HepG2 (cell line): ENCODE data around the gene ZNF512B. TPM values are rescaled to one million over a fixed set of nuclear protein-coding genes. Genes with fewer than 3 reads are reported as not detected.

Experiments
- DPF2 ChIP-seq: sonication (generic); formaldehyde crosslinking; IDR thresholded peaks from 2 replicates; pipeline ENCODE4 v1.4.0; 2020; ENCODE audit warnings: mild to moderate bottlenecking, low read depth, missing genetic modification reagents, borderline replicate concordance
- FOXO1 ChIP-seq: sonication (generic); formaldehyde crosslinking; IDR thresholded peaks from 2 replicates; pipeline ENCODE4 v1.4.0; 2020; ENCODE audit warnings: missing genetic modification reagents
- HHEX ChIP-seq: IDR thresholded peaks from 2 replicates; pipeline ENCODE4 v1.6.1; 2016; ENCODE audit warnings: control low read depth
- MTF2 ChIP-seq: sonication (generic); formaldehyde crosslinking; IDR thresholded peaks from 2 replicates; pipeline ENCODE4 v1.5.0; 2020; ENCODE audit warnings: missing genetic modification reagents, borderline replicate concordance
- NCOA1 ChIP-seq: sonication (generic); formaldehyde crosslinking; IDR thresholded peaks from 2 replicates; pipeline ENCODE4 v1.9.0; 2021; ENCODE audit warnings: missing genetic modification reagents
- NR2C2 ChIP-seq: sonication (generic); formaldehyde crosslinking; IDR thresholded peaks from 2 replicates; pipeline ENCODE4 v1.4.0; 2020; ENCODE audit warnings: missing genetic modification reagents, mild to moderate bottlenecking, moderate library complexity, borderline replicate concordance
- SALL1 ChIP-seq: sonication (generic); formaldehyde crosslinking; IDR thresholded peaks from 2 replicates; pipeline ENCODE4 v1.8.0; 2022; ENCODE audit warnings: mild to moderate bottlenecking, missing genetic modification reagents
- SOX6 ChIP-seq, 2 experiments: fragments of 450-650 bp in 1 of 2; sonication (generic) in 1 of 2; formaldehyde crosslinking in 1 of 2; IDR thresholded peaks; 2 replicates each; pipeline versions ENCODE4 v1.4.0 to v1.6.1; 2017 to 2020; ENCODE audit warnings: antibody characterized with exemption in 1 of 2, mild to moderate bottlenecking in 1 of 2, missing genetic modification reagents in 1 of 2
- ZNF264 ChIP-seq: sonication (generic); formaldehyde crosslinking; IDR thresholded peaks from 2 replicates; pipeline ENCODE4 v1.4.0; 2020; ENCODE audit warnings: missing genetic modification reagents
- ZNF615 ChIP-seq: sonication (generic); formaldehyde crosslinking; IDR thresholded peaks from 2 replicates; pipeline ENCODE4 v1.5.0; 2020; ENCODE audit warnings: mild to moderate bottlenecking, missing genetic modification reagents, borderline replicate concordance
- polyA plus RNA-seq, 8 experiments: library from polyadenylated mRNA; depleted of rRNA in 3 of 8; stranded (reverse) in 7 of 8; unstranded in 1 of 8; fragments of >200 nt; fragmentation: Illumina TruSeq in 4 of 8; extraction: Trizol in 4 of 8; gene quantifications; 2 replicates each; pipeline versions ENCODE4 v1.2.1 to v1.2.3, GENCODE V29; 2011 to 2016; ENCODE audit warnings: low read depth in 4 of 8, missing spikeins in 1 of 8, mixed read lengths in 1 of 8; ENCODE audit not compliant: insufficient read depth in 1 of 8
- total RNA-seq, 5 experiments: library from RNA; depleted of rRNA; stranded (reverse); fragments of >200 nt; fragmentation: Illumina TruSeq; extraction: Trizol; gene quantifications; 2 replicates each; pipeline ENCODE4 v1.2.3, GENCODE V29; 2016; ENCODE audit warnings: low read depth in 1 of 5
- TF ChIP-seq, protein P1 (sequence below), 2 experiments: sonication (generic) in 1 of 2; formaldehyde crosslinking in 1 of 2; IDR thresholded peaks; 2 replicates each; pipeline versions ENCODE4 v1.6.1 to v1.9.0; 2014 to 2022; ENCODE audit warnings: antibody characterized with exemption in 1 of 2, borderline replicate concordance in 1 of 2, inconsistent platforms in 1 of 2, low read depth in 1 of 2, missing genetic modification reagents in 1 of 2
- TF ChIP-seq, protein P2 (sequence below): sonication (generic); formaldehyde crosslinking; IDR thresholded peaks from 2 replicates; pipeline ENCODE4 v1.4.0; 2020; ENCODE audit warnings: missing genetic modification reagents
- TF ChIP-seq, protein P3 (sequence below): sonication (generic); formaldehyde crosslinking; conservative IDR thresholded peaks from 2 replicates; pipeline ENCODE4 v1.4.0; 2020; ENCODE audit warnings: mild to moderate bottlenecking, missing genetic modification reagents, moderate library complexity

The ZNF512B gene
- total and polyA plus RNA-seq, 2 of the 13 experiments (the other 11 are each of a cell fraction or from before 2014, with no cell fraction given), result 11.5 to 30.6 TPM

DNA sequence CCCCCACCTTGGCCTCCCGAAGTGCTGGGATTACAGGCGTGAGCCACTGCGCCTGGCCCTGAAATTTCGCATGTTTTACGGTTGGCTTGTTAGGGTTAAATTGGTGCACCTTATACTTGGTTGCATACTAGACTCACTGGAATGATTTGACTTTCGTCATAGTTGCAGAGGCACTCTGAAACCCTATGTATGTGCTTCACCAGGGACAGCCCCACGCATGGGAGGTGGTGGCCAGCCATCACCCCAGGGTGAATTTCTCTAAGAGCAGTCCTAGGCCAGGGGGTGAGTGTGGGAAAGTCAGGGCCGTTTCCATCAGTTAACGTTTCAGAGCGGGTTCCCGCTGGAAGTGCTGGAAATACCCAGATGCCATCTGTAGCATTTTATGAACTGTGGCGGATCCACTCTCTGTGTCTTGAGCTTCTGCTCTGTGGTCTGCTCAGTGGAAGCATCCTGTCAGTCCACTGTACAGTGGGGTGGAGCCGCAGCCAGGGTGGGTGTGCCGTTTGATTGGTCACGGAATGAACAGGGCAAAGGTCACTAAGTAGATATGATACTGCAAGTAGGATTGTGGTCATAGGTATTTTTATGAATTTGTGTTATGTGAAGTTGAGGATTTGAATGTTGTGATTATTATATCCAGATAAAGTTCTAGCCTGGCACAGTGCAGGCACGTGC lies 61.6 kb downstream of the ZNF512B start (continued):
- TF ChIP-seq, protein P1, sequence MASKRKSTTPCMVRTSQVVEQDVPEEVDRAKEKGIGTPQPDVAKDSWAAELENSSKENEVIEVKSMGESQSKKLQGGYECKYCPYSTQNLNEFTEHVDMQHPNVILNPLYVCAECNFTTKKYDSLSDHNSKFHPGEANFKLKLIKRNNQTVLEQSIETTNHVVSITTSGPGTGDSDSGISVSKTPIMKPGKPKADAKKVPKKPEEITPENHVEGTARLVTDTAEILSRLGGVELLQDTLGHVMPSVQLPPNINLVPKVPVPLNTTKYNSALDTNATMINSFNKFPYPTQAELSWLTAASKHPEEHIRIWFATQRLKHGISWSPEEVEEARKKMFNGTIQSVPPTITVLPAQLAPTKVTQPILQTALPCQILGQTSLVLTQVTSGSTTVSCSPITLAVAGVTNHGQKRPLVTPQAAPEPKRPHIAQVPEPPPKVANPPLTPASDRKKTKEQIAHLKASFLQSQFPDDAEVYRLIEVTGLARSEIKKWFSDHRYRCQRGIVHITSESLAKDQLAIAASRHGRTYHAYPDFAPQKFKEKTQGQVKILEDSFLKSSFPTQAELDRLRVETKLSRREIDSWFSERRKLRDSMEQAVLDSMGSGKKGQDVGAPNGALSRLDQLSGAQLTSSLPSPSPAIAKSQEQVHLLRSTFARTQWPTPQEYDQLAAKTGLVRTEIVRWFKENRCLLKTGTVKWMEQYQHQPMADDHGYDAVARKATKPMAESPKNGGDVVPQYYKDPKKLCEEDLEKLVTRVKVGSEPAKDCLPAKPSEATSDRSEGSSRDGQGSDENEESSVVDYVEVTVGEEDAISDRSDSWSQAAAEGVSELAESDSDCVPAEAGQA (IDR thresholded peaks at IDR 0.05; ENCODE audit: low read depth), result no peak
- TF ChIP-seq, protein P1 (CRISPR knock-in tag; IDR thresholded peaks at IDR 0.05; ENCODE audit: borderline replicate concordance), result no peak
- no peak for TF ChIP-seq SOX6 (IDR thresholded peaks at IDR 0.05)
- TF ChIP-seq SOX6 (CRISPR knock-in tag; IDR thresholded peaks at IDR 0.05), result no peak
- no peak for TF ChIP-seq MTF2
- peak; percentile 35; the same call in 1 of the 2 replicates for TF ChIP-seq SALL1 (CRISPR knock-in tag)
- TF ChIP-seq NCOA1, result no peak
- 0 out of 2 replicates have a peak, but pooled peaks have one; percentile 15 for TF ChIP-seq DPF2 (CRISPR knock-in tag)
- TF ChIP-seq NR2C2 (CRISPR knock-in tag), result no peak
- TF ChIP-seq FOXO1, result no peak
- no peak for TF ChIP-seq HHEX (CRISPR knock-in tag)
- no peak for TF ChIP-seq ZNF615 (CRISPR knock-in tag)
- TF ChIP-seq, protein P2, sequence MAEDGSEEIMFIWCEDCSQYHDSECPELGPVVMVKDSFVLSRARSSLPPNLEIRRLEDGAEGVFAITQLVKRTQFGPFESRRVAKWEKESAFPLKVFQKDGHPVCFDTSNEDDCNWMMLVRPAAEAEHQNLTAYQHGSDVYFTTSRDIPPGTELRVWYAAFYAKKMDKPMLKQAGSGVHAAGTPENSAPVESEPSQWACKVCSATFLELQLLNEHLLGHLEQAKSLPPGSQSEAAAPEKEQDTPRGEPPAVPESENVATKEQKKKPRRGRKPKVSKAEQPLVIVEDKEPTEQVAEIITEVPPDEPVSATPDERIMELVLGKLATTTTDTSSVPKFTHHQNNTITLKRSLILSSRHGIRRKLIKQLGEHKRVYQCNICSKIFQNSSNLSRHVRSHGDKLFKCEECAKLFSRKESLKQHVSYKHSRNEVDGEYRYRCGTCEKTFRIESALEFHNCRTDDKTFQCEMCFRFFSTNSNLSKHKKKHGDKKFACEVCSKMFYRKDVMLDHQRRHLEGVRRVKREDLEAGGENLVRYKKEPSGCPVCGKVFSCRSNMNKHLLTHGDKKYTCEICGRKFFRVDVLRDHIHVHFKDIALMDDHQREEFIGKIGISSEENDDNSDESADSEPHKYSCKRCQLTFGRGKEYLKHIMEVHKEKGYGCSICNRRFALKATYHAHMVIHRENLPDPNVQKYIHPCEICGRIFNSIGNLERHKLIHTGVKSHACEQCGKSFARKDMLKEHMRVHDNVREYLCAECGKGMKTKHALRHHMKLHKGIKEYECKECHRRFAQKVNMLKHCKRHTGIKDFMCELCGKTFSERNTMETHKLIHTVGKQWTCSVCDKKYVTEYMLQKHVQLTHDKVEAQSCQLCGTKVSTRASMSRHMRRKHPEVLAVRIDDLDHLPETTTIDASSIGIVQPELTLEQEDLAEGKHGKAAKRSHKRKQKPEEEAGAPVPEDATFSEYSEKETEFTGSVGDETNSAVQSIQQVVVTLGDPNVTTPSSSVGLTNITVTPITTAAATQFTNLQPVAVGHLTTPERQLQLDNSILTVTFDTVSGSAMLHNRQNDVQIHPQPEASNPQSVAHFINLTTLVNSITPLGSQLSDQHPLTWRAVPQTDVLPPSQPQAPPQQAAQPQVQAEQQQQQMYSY (CRISPR knock-in tag), result no peak
- TF ChIP-seq, protein P3, sequence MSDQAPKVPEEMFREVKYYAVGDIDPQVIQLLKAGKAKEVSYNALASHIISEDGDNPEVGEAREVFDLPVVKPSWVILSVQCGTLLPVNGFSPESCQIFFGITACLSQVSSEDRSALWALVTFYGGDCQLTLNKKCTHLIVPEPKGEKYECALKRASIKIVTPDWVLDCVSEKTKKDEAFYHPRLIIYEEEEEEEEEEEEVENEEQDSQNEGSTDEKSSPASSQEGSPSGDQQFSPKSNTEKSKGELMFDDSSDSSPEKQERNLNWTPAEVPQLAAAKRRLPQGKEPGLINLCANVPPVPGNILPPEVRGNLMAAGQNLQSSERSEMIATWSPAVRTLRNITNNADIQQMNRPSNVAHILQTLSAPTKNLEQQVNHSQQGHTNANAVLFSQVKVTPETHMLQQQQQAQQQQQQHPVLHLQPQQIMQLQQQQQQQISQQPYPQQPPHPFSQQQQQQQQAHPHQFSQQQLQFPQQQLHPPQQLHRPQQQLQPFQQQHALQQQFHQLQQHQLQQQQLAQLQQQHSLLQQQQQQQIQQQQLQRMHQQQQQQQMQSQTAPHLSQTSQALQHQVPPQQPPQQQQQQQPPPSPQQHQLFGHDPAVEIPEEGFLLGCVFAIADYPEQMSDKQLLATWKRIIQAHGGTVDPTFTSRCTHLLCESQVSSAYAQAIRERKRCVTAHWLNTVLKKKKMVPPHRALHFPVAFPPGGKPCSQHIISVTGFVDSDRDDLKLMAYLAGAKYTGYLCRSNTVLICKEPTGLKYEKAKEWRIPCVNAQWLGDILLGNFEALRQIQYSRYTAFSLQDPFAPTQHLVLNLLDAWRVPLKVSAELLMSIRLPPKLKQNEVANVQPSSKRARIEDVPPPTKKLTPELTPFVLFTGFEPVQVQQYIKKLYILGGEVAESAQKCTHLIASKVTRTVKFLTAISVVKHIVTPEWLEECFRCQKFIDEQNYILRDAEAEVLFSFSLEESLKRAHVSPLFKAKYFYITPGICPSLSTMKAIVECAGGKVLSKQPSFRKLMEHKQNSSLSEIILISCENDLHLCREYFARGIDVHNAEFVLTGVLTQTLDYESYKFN, result no peak
- no peak for TF ChIP-seq ZNF264 (CRISPR knock-in tag)
